Astrocyte (in vitro differentiated cells and primary cell): ENCODE data around the gene HBS1L. TPM values are rescaled to one million over a fixed set of nuclear protein-coding genes. Genes with fewer than 3 reads are reported as not detected.
A peak's percentile ranks its signal among the peaks of the same experiment; 100 is the strongest.

ENCODE experiments used
- DNase-seq: peaks from one replicate; pipeline ENCODE4 v3.0.0-alpha.2; 2010; ENCODE audit warnings: low read depth
- FAIRE-seq: peaks from 2 replicates; lab custom pipeline; 2011; peaks lifted over from hg19 to GRCh38; lab: Jason Lieb, UNC
- H2AFZ ChIP-seq: 2 replicates; pipeline ENCODE4 v1.6.0; 2012; ENCODE audit warnings: low read depth, low read length, inconsistent platforms
- H3K27ac ChIP-seq: 2 replicates; pipeline ENCODE4 v1.5.1; 2011; ENCODE audit warnings: low read depth, low read length, inconsistent platforms
- H3K27me3 ChIP-seq: 2 replicates; pipeline ENCODE4 v1.6.0; 2011; ENCODE audit warnings: low read length, inconsistent platforms; ENCODE audit not compliant: insufficient read depth
- H3K36me3 ChIP-seq: 2 replicates; pipeline ENCODE4 v1.5.1; 2011; ENCODE audit warnings: low read length, inconsistent platforms; ENCODE audit not compliant: insufficient read depth
- H3K4me1 ChIP-seq: 2 replicates; pipeline ENCODE4 v1.5.1; 2011; ENCODE audit warnings: low read length, inconsistent platforms; ENCODE audit not compliant: insufficient read depth
- H3K4me2 ChIP-seq: 2 replicates; pipeline ENCODE4 v1.6.0; 2012; ENCODE audit warnings: low read length, inconsistent platforms
- H3K4me3 ChIP-seq: 2 replicates; pipeline ENCODE4 v1.5.1; 2011; ENCODE audit warnings: low read depth, mild to moderate bottlenecking, low read length, inconsistent platforms; ENCODE audit not compliant: insufficient read depth
- H3K79me2 ChIP-seq: 2 replicates; pipeline ENCODE4 v1.6.0; 2012; ENCODE audit warnings: mild to moderate bottlenecking, low read length, inconsistent platforms; ENCODE audit not compliant: insufficient read depth
- H3K9ac ChIP-seq: 2 replicates; pipeline ENCODE4 v1.6.0; 2012; ENCODE audit warnings: mild to moderate bottlenecking, low read length, inconsistent platforms
- H3K9me3 ChIP-seq: 2 replicates; pipeline ENCODE4 v1.5.1; 2012; ENCODE audit warnings: low read depth, mild to moderate bottlenecking, low read length, inconsistent platforms; ENCODE audit not compliant: insufficient read depth
- H4K20me1 ChIP-seq: 2 replicates; pipeline ENCODE4 v1.6.0; 2012; ENCODE audit warnings: low read length, inconsistent platforms; ENCODE audit not compliant: insufficient read depth
- H3K27ac Mint-ChIP-seq: one replicate; pipeline ENCODE4 v1.8.0; 2021; ENCODE audit warnings: mild to moderate bottlenecking, mixed read lengths; ENCODE audit not compliant: unreplicated experiment
- H3K27me3 Mint-ChIP-seq: one replicate; pipeline ENCODE4 v1.8.0; 2021; ENCODE audit warnings: low read depth, mixed read lengths; ENCODE audit not compliant: unreplicated experiment
- H3K36me3 Mint-ChIP-seq: one replicate; pipeline ENCODE4 v1.8.0; 2021; ENCODE audit warnings: low read depth, mixed read lengths; ENCODE audit not compliant: unreplicated experiment
- H3K4me1 Mint-ChIP-seq: one replicate; pipeline ENCODE4 v1.8.0; 2021; ENCODE audit warnings: low read depth, mixed read lengths; ENCODE audit not compliant: unreplicated experiment
- H3K4me3 Mint-ChIP-seq: one replicate; pipeline ENCODE4 v1.8.0; 2021; ENCODE audit warnings: mild to moderate bottlenecking, moderate library complexity, mixed read lengths; ENCODE audit not compliant: unreplicated experiment
- H3K9me3 Mint-ChIP-seq: one replicate; pipeline ENCODE4 v1.8.0; 2021; ENCODE audit warnings: mild to moderate bottlenecking, mixed read lengths; ENCODE audit not compliant: unreplicated experiment
- EZH2 ChIP-seq: IDR thresholded peaks from 2 replicates; pipeline ENCODE4 v1.6.1; 2012; ENCODE audit warnings: mild to moderate bottlenecking, low read length, inconsistent platforms; ENCODE audit not compliant: insufficient read depth
- total RNA-seq: library from RNA; stranded (reverse); gene quantifications from 2 replicates; pipeline ENCODE4 v1.2.1, GENCODE V29; 2021
- TF ChIP-seq, protein P1 (sequence below): IDR thresholded peaks from 2 replicates; pipeline ENCODE4 v1.5.1; 2011; ENCODE audit warnings: low read depth, mild to moderate bottlenecking, inconsistent platforms, low read length, moderate library complexity; ENCODE audit not compliant: insufficient read depth

HBS1L gene
- total RNA-seq, 1 donor from 2014 or later = 87.8 TPM

- Mint-ChIP-seq H3K27me3 (peaks cover 6% of the 10 kb centered on the region), H3K4me3 (no peak overlapping the region), H3K9me3 (no peaks in the 10 kb centered on the region), H3K36me3 (peaks cover 5% of the 10 kb centered on the region), H3K4me1 (no peaks in the 10 kb centered on the region), H3K27ac (no peak overlapping the region)
- Histone ChIP-seq H3K27ac (no peak overlapping the region), H2AFZ (no peak overlapping the region), H4K20me1 (no peaks in the 10 kb centered on the region), H3K36me3 (no peaks in the 10 kb centered on the region), H3K9me3 (no peaks in the 10 kb centered on the region), H3K9ac (no peak overlapping the region), H3K79me2 (no peaks in the 10 kb centered on the region), H3K4me1 (peaks cover 7% of the 10 kb centered on the region), H3K4me3 (no peak overlapping the region), H3K4me2 (no peak overlapping the region), H3K27me3 (no peaks in the 10 kb centered on the region)
- DNase-seq = no peak
- no peak for FAIRE-seq
- TF ChIP-seq, protein P1, sequence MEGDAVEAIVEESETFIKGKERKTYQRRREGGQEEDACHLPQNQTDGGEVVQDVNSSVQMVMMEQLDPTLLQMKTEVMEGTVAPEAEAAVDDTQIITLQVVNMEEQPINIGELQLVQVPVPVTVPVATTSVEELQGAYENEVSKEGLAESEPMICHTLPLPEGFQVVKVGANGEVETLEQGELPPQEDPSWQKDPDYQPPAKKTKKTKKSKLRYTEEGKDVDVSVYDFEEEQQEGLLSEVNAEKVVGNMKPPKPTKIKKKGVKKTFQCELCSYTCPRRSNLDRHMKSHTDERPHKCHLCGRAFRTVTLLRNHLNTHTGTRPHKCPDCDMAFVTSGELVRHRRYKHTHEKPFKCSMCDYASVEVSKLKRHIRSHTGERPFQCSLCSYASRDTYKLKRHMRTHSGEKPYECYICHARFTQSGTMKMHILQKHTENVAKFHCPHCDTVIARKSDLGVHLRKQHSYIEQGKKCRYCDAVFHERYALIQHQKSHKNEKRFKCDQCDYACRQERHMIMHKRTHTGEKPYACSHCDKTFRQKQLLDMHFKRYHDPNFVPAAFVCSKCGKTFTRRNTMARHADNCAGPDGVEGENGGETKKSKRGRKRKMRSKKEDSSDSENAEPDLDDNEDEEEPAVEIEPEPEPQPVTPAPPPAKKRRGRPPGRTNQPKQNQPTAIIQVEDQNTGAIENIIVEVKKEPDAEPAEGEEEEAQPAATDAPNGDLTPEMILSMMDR = no peak
- no peak for TF ChIP-seq EZH2
Observed at GRCh38 chr6:134928151-134928900, 126.3 kb downstream of the HBS1L start.

DNA sequence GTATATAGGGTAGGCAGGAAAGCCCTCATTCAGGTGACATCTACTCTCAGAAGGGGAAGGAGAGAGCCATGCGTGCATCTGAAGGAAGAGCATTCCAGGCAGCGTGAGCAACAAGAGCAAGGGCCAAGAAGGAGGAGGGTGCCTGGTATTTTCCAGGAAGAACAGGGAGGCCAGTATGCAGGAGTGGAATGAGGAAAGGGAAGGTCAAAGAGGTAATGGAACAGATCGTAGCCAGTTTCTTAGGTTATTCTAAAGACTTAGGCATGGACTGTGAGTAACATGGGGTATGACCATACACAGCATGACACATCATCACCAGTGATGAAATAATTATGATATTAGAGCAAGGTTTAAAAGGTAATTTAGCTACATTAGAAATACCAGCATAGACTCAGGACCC, 128.8 kb downstream of the HBS1L start:
- H3K4me1 Mint-ChIP-seq = no peaks in the 10 kb centered on the region
- no peaks in the 10 kb centered on the region for H3K9me3 Mint-ChIP-seq
- H2AFZ ChIP-seq = no peak overlapping the region
- peaks cover 7% of the 10 kb centered on the region for H3K4me1 ChIP-seq
- H3K36me3 Mint-ChIP-seq = peaks cover 5% of the 10 kb centered on the region
- no peak overlapping the region for H3K9ac ChIP-seq
- H3K4me3 ChIP-seq = no peak overlapping the region
- H3K9me3 ChIP-seq = no peaks in the 10 kb centered on the region
- no peaks in the 10 kb centered on the region for H3K27me3 ChIP-seq
- H3K4me2 ChIP-seq = no peak overlapping the region
- TF ChIP-seq, protein P1 = no peak
- TF ChIP-seq EZH2 = no peak
- no peaks in the 10 kb centered on the region for H3K79me2 ChIP-seq
- no peaks in the 10 kb centered on the region for H4K20me1 ChIP-seq
- no peak for FAIRE-seq
- peak; percentile 75 for DNase-seq
- H3K27me3 Mint-ChIP-seq = peaks cover 6% of the 10 kb centered on the region
- no peak overlapping the region for H3K4me3 Mint-ChIP-seq
- no peaks in the 10 kb centered on the region for H3K36me3 ChIP-seq
- H3K27ac ChIP-seq = no peak overlapping the region
- no peak overlapping the region for H3K27ac Mint-ChIP-seq

- no peaks in the 10 kb centered on the region for H3K27me3 ChIP-seq
- FAIRE-seq (no peak), DNase-seq (peak; percentile 13)
- Mint-ChIP-seq H3K4me3 (no peak overlapping the region), H3K27me3 (peaks cover 6% of the 10 kb centered on the region), H3K4me1 (no peaks in the 10 kb centered on the region), H3K36me3 (peaks cover 4% of the 10 kb centered on the region), H3K9me3 (peaks cover 3% of the 10 kb centered on the region), H3K27ac (no peak overlapping the region)
- peaks cover 7% of the 10 kb centered on the region for H3K4me1 ChIP-seq
- no peak overlapping the region for H3K9ac ChIP-seq
- H3K79me2 ChIP-seq = no peaks in the 10 kb centered on the region
- TF ChIP-seq, protein P1 = no peak
- TF ChIP-seq EZH2 = no peak
- H3K27ac ChIP-seq = no peak overlapping the region
- no peaks in the 10 kb centered on the region for H3K9me3 ChIP-seq
- no peak overlapping the region for H2AFZ ChIP-seq
- no peaks in the 10 kb centered on the region for H4K20me1 ChIP-seq
- H3K4me2 ChIP-seq = no peak overlapping the region
- no peak overlapping the region for H3K4me3 ChIP-seq
- no peaks in the 10 kb centered on the region for H3K36me3 ChIP-seq
Observed at GRCh38 chr6:134921721-134922261, 132.8 kb downstream of the HBS1L start.
